H1 (cell line): ENCODE measurements around the gene ZSCAN20. TPM values are rescaled to one million over a fixed set of nuclear protein-coding genes. Genes with fewer than 3 reads are reported as not detected.

Experiments
- HDAC6 ChIP-seq: IDR thresholded peaks from one replicate; pipeline ENCODE4 v1.7.1; 2012; ENCODE audit warnings: low read depth, mild to moderate bottlenecking, inconsistent platforms, low read length, moderate library complexity
- SAP30 ChIP-seq: fragments of 300-600 bp; sonication (generic); IDR thresholded peaks from 2 replicates; pipeline ENCODE4 v1.7.1; 2012; ENCODE audit warnings: low read length, moderate library complexity, mild to moderate bottlenecking, inconsistent platforms; ENCODE audit not compliant: insufficient read depth, insufficient replicate concordance
- SIN3A ChIP-seq, 2 experiments: IDR thresholded peaks in 1 of 2; conservative IDR thresholded peaks in 1 of 2; 2 replicates each; pipeline ENCODE4 v1.6.1; 2011 to 2012; ENCODE audit warnings: low read length in 2 of 2, improper control_type of control experiment in 1 of 2, low read depth in 1 of 2, mild to moderate bottlenecking in 1 of 2
- polyA plus RNA-seq, 7 experiments: library from polyadenylated mRNA; depleted of rRNA in 3 of 7; stranded (reverse) in 5 of 7; unstranded in 2 of 7; fragments of >200 nt in 5 of 7; fragments of 200-250 nt in 2 of 7; gene quantifications; 1 replicate in 5 of 7; 2 replicates in 1 of 7; 4 replicates in 1 of 7; pipeline versions ENCODE4 v1.2.1 to v1.2.3, GENCODE V29; 2011 to 2013; ENCODE audit warnings: missing spikeins in 2 of 7, mixed read lengths in 2 of 7
- total RNA-seq: library from RNA; stranded (reverse); fragmentation: NEBNext Ultra II Directional; extraction: Animal tissue kit (Norgen Biotek cat#: 25700); gene quantifications from 2 replicates; pipeline ENCODE4 v1.2.1, GENCODE V29; 2021

Gene ZSCAN20
- total and polyA plus RNA-seq, 2 of the 8 experiments (the other 6 are each of a cell fraction or from before 2014, with no cell fraction given): 0.70 to 3.4 TPM

DNA sequence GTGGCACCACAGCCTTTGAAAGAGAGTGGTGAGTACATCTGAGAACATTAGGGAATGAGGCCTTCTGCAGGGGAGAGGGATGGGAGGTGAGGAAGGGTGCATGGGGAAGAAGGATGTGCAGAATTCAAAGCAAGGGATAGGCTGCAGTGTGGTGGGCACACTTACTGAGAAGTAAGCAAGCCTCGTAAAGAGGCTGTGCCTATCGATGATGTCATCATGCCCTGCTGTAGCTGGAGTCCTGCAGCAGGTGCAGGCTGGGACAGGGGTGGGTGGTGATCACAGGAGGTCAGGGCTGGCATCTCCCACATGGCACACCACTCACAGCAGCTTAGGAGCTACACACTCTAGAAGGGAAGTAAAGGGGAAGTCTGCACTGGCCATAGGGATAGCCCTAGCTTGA is 16.2 kb downstream of the ZSCAN20 start (continued):
- TF ChIP-seq SIN3A (conservative IDR thresholded peaks at IDR 0.05 in 1 of 2, IDR thresholded peaks at IDR 0.05 in 1 of 2; ENCODE audit: low read depth in 1 of 2, low read length in 2 of 2) (no peak), SAP30 (no peak), HDAC6 (no peak)
